ENCODE measurements around the gene ERGIC2. TPM values are rescaled to one million over a fixed set of nuclear protein-coding genes. Genes with fewer than 3 reads are reported as not detected.

Gene ERGIC2
- 88.6 and 118 TPM in 2 replicates for total RNA-seq

GRCh38 chr12:29380536-29381523, at the start of gene ERGIC2:
Gene ERGIC2, minus strand, starts transcription at chr12:29381172. Its CDS starts 9,539 bp downstream, at chr12:29371633.

Other genes with a start within 250 kb of the ERGIC2 start
- 3.2 and 8.7 TPM in 2 replicates for gene FAR2, start 231.9 kb downstream of the ERGIC2 start, total RNA-seq
- under 0.01 TPM in 1 of 2 replicates, not detected in the other for gene OVCH1, start 116.5 kb upstream of the ERGIC2 start, total RNA-seq

All from myometrial cell (primary cell).